T1000 (cell line): ENCODE data around the gene HOXA2.

Experiments used
- DNase-seq: peaks from one replicate; lab custom pipeline; 2025; ENCODE audit warnings: mixed read lengths; lab: John Stamatoyannopoulos, UW

The HOXA2 gene

GRCh38 chr7:27078616-27079233 is 23.8 kb downstream of the HOXA2 start:
- no peak for DNase-seq

DNA sequence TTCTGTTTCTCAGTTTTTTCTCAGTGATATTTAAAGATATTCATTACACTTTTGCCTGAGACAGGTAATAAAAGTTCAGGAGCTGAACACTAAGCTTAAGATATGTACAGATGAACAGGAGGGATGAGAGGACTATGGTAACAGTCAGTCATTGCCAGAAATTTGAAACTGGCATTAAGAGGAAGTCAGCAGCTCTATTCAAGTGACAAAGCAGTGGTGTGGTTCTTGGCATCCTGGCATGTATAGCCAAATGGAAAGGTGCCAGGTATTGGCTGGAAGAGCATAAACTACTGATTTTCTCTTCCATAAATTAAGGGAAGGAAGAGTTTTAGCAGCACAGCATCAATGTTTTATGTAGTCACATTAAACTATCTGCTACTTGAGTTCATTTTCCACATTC is 29.4 kb downstream of the HOXA2 start:
- no peak for DNase-seq

DNA sequence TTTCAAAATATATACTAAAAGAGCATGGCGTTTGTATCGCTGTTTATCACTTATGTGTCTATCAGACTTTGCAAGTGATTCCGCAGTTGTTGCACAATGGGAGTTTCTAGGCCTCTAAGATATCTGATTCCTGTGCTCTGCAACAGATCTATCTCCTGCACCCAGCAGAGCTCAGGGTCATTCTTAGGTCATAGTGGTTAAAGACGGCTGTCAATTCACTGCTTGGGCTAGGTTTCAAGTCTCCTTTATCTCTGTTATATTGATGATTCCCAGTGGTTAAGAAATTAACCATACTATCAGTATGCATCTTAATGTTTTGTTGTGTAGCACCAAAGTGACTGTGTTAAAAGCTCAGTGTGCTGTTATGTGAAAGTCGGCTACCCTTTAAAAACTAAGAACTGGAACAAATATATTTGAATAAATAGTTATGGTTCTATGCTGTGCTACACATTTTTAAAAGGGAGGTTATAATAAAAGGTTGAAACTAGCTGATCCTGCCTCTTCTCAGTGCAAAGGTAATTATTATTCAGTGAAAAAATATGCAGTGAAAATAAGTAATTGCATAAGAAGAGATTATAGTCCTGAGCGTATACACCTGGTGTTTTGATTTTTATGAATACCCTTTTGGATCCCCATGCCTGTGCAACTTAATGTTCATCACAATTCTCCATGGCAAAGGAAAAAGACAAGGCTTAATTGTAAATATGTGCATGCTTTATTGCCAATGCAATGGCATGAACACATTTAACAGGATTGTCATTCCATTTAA is 30.7 kb downstream of the HOXA2 start:
- DNase-seq, result no peak

GRCh38 chr7:27068259-27068658 is 34.2 kb downstream of the HOXA2 start:
- no peak for DNase-seq

- DNase-seq, result no peak
Measured at GRCh38 chr7:27066148-27066547, 36.3 kb downstream of the HOXA2 start.

- DNase-seq, result no peak
Measured at GRCh38 chr7:27065709-27066108, 36.8 kb downstream of the HOXA2 start.

- DNase-seq, result no peak
Measured at GRCh38 chr7:27064661-27065060, 37.8 kb downstream of the HOXA2 start.

DNA sequence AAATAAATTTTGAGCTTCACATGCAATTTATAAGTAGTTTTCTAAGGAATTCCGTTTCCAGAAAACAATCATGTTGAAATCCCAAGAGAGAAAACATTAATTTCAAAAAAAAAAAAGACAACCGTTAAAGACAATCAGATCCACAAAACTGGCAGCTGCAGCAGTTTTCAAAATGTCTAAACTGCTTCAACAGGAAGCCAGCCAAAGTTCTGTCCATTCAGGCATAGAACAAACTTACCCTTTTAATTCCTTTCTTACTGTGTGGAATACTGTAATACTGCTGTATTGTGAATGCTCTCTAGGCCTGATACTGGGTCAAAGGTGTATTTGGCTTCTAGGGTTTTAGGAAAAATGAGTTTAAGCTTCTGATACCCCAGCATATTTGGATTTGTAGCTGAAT is 38.3 kb downstream of the HOXA2 start:
- DNase-seq, result no peak

DNA sequence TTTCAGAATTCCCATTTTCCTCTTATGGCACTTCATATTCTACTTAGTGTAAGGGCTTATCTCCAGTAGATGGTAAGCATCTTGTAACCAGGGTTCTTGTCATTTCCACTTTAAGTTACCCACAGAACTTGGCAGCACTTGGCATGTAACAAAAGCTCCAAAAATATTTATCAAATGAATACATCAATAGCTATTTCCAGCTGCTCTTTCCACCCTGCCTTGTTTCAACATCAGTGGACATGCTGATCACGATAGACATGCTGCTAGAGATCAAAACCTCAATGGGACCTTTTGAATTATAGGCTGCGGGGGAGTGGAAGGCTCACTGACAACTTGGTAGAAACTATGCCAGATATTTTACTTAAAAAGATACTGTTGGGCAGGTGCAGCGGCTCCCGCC is 39.5 kb downstream of the HOXA2 start:
- DNase-seq, result no peak

- no peak for DNase-seq
Measured at GRCh38 chr7:27053153-27053552, 49.3 kb downstream of the HOXA2 start.

DNA sequence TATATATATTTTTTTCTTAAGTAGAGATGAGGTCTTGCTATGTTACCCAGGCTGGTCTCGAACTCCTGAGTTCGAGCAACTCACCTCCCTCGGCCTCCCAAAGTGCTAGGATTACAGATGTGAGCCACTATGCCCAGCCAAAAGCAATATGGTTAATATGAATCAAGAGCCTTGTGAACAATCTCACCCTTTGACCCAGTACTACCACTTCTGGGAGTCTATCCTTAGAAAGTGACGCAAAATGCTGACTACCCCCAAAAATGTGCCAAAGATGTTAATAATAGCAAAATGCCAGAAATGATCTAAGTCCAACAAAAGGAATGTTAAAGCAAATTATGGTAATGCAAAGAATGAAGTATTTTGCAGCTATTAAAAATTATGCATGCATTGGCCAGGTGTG is 51.0 kb downstream of the HOXA2 start:
- no peak for DNase-seq
